Prostate gland (tissue), 2 donors: ENCODE results near the gene EBF3. TPM values are rescaled to one million over a fixed set of nuclear protein-coding genes. Genes with fewer than 3 reads are reported as not detected.

Experiments
- DNase-seq: peaks from one replicate; pipeline ENCODE4 v3.0.0-alpha.2; 2019; ENCODE audit warnings: low spot score
- H3K27ac ChIP-seq, 2 donors: fragments of 200-600 bp; sonication (generic); 2 replicates each; pipeline ENCODE4 v1.5.1; 2017 to 2019
- H3K27me3 ChIP-seq: fragments of 200-600 bp; sonication (generic); replicated peaks from 2 replicates; pipeline ENCODE4 v1.5.1; 2019; ENCODE audit not compliant: insufficient read depth
- H3K36me3 ChIP-seq, 2 donors: fragments of 200-600 bp; sonication (generic); 1 replicate in 1 of 2; 2 replicates in 1 of 2; pipeline versions ENCODE4 v1.5.1 to v1.8.1; 2017 to 2019
- H3K4me1 ChIP-seq: fragments of 200-600 bp; sonication (generic); replicated peaks from 2 replicates; pipeline ENCODE4 v1.5.1; 2019
- H3K4me3 ChIP-seq, 2 donors: fragments of 200-600 bp; sonication (generic); 2 replicates each; pipeline ENCODE4 v1.5.1; 2017 to 2019
- H3K9me3 ChIP-seq: fragments of 200-600 bp; sonication (generic); 2 replicates; pipeline ENCODE4 v1.5.1; 2017
- POLR2A ChIP-seq: fragments of 450-650 bp; IDR thresholded peaks from one replicate; pipeline ENCODE4 v1.6.1; 2016; ENCODE audit warnings: antibody characterized with exemption, mild to moderate bottlenecking
- POLR2AphosphoS5 ChIP-seq: sonication (generic); formaldehyde crosslinking; IDR thresholded peaks from one replicate; pipeline ENCODE4 v1.6.1; 2017; ENCODE audit warnings: antibody characterized with exemption
- WGBS: methylation state at CpG from one replicate; pipeline ENCODE4 v1.1.5; 2018; 5-methylcytosine and 5-hydroxymethylcytosine counted together
- intact Hi-C: fragments of 100-400 bp; cut with DNase I; formaldehyde crosslinking; loops from one replicate; pipeline ENCODE4 v1.14.2; 2022
- total RNA-seq, 2 donors: library from RNA; depleted of rRNA; stranded (reverse); fragments of >200 nt; gene quantifications; one replicate each; pipeline ENCODE4 v1.1.0, GENCODE V29; 2016
- TF ChIP-seq, protein P1 (sequence below), 4 experiments: fragments of 200-600 bp in 2 of 4; fragments of 450-650 bp in 2 of 4; sonication (generic) in 2 of 4; IDR thresholded peaks; 1 replicate in 3 of 4; 2 replicates in 1 of 4; pipeline ENCODE4 v1.5.1; 2016 to 2019; ENCODE audit warnings: antibody characterized with exemption in 4 of 4, mild to moderate bottlenecking in 2 of 4, moderate library complexity in 2 of 4

Gene EBF3
- total RNA-seq, 2 donors from 2014 or later: 1.5 to 7.8 TPM

DNA sequence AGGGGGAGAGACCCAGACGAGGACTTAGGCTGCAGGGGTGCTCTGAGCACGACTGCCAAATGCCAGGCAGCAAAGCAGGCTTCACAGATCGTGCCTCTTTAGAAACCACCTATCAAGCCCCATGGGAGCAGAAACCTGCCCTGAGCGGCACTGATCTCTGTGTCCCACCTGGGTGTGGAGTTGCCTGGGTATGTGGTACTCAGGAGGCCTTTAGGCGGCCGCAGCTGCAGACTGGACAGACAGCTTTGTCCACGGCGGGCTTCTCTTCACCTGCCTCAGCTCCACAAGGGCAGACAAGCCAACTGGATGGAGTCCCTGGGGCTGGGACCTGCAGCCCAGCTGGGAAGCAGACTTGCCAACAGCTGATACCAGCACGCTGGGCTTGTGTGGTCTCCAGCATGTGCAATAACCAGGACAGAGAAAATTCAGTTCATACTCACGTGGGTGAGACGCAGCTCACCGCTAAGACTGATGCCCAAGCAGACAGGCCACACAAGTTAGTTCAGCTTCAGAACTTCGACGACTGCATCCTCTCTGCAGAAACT, 163.2 kb downstream of the EBF3 start:
- TF ChIP-seq POLR2A: no peak
- TF ChIP-seq POLR2AphosphoS5: no peak
- TF ChIP-seq, protein P1, sequence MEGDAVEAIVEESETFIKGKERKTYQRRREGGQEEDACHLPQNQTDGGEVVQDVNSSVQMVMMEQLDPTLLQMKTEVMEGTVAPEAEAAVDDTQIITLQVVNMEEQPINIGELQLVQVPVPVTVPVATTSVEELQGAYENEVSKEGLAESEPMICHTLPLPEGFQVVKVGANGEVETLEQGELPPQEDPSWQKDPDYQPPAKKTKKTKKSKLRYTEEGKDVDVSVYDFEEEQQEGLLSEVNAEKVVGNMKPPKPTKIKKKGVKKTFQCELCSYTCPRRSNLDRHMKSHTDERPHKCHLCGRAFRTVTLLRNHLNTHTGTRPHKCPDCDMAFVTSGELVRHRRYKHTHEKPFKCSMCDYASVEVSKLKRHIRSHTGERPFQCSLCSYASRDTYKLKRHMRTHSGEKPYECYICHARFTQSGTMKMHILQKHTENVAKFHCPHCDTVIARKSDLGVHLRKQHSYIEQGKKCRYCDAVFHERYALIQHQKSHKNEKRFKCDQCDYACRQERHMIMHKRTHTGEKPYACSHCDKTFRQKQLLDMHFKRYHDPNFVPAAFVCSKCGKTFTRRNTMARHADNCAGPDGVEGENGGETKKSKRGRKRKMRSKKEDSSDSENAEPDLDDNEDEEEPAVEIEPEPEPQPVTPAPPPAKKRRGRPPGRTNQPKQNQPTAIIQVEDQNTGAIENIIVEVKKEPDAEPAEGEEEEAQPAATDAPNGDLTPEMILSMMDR (IDR thresholded peaks at IDR 0.05): no peak
- WGBS: 66% methylated on average over 14 of the region's 14 CpGs
- DNase-seq: no peak
- Histone ChIP-seq H3K4me1 (no peaks in the 10 kb centered on the region), H3K36me3 (no peaks in the 10 kb centered on the region), H3K9me3 (no peaks in the 10 kb centered on the region), H3K4me3 (no peak overlapping the region), H3K27ac (no peak overlapping the region), H3K27me3 (no peaks in the 10 kb centered on the region)
- intact Hi-C loops: no loop called here

DNA sequence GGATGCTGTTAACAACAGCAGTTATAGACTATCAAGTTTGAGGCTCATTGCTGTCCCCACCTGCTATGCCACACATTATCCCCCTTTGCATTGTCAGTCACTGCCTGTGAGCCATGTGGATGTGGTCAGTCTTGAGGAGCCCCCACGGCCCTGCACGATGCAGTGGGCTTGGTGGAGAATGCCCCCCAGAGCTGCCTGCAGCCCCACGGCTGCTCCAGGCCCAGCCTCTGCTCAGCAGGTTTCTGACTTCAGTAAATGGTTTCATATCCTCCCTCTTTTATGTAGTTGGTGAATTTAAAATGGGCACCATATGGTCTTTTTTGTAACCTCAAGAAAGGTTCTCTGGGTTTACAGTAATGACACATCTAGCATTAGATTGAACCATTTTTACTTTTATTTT, 164.1 kb downstream of the EBF3 start:
- Histone ChIP-seq H3K4me1 (no peaks in the 10 kb centered on the region), H3K27me3 (no peaks in the 10 kb centered on the region), H3K36me3 (no peaks in the 10 kb centered on the region), H3K9me3 (no peaks in the 10 kb centered on the region), H3K27ac (no peak overlapping the region), H3K4me3 (no peak overlapping the region)
- TF ChIP-seq, protein P1 (IDR thresholded peaks at IDR 0.05): no peak
- TF ChIP-seq POLR2A: no peak
- TF ChIP-seq POLR2AphosphoS5: no peak
- intact Hi-C loops: no loop called here
- DNase-seq: no peak
- 69% methylated on average over 3 of the region's 3 CpGs for WGBS

DNA sequence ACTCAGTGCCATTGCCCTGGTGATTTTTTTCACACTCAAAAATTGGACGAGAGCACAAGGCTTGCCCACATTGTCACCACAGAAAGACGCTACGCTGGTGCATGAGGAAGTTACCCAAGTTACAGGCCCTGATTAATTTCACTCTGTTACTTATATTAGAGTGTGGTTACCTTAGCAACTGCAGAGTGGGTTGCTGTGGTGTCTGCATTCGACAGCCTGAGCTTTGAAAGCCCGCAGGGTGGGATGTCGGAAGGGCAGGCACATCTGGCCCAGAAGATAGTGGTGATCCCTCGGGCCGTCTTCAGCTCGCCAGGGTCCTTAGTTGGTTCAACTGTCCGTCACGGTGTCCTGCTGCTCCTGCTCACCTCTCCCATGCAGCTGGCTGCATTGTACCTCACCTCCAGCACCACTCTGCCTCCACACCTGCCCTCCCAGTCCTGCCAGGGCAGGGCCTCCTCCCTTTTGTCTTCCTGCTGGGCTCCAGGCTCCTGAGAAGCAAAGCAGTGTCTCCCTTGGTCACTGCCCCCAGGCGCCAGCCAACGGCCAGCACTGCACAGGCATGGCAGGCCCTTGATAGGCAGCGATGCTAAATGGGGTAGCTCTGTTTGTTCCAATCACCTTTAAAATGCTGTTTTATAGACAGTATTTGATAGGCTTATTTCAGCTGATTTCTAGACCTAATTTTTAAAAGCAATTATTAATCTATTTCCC, 167.2 kb downstream of the EBF3 start:
- TF ChIP-seq POLR2A (no peak), POLR2AphosphoS5 (no peak)
- TF ChIP-seq, protein P1 (IDR thresholded peaks at IDR 0.05): no peak
- Histone ChIP-seq H3K27me3 (no peaks in the 10 kb centered on the region), H3K4me3 (no peak overlapping the region), H3K36me3 (no peaks in the 10 kb centered on the region), H3K27ac (no peak overlapping the region), H3K4me1 (no peaks in the 10 kb centered on the region), H3K9me3 (no peaks in the 10 kb centered on the region)
- 80% methylated on average over 14 of the region's 14 CpGs for WGBS
- no peak for DNase-seq
- intact Hi-C loops: no loop called here

DNA sequence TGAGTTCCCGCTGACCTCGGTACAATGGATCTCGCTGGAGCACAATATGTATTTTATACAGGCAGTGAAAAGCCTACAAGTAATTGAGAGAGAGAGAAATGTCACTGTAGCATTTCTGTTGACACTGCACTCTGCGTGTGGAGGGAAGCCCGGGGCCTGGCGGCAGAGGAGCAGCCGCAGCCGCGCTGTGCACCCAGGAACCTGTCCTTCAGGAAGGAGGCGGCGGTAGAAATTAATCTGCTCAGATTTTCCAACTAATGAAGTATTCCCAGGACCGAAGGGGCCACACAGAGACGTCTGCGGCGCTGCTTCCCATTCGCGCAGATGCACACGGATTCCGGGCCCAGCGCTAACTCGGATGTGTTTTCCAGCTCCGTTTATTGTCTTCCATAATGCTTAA, 170.1 kb downstream of the EBF3 start:
- intact Hi-C loops: no loop called here
- WGBS: 98% methylated on average over 22 of the region's 22 CpGs
- Histone ChIP-seq H3K4me1 (no peaks in the 10 kb centered on the region), H3K27me3 (no peaks in the 10 kb centered on the region), H3K36me3 (no peaks in the 10 kb centered on the region), H3K4me3 (no peak overlapping the region), H3K27ac (no peak overlapping the region), H3K9me3 (no peaks in the 10 kb centered on the region)
- TF ChIP-seq POLR2A: no peak
- TF ChIP-seq, protein P1 (IDR thresholded peaks at IDR 0.05): no peak
- TF ChIP-seq POLR2AphosphoS5: no peak
- DNase-seq: no peak

DNA sequence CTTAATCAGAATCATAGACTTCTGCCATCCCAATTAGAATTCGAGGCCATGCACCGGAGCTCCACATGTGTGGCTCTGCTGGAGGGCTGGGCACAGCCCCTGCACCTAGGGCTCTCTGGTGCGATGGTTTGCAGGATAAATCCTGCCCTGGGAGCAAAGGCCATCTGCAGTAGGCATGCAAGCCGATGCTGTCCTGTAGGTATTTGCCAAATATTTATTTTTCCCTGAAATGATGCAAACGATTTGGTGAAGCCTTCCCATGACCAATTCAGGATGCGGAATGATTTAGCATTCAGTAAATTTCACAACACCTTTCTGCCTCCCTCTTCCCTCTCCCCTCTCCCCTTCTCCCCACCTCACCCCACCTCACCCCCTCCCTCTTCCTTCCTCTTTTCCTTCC, 170.6 kb downstream of the EBF3 start:
- Histone ChIP-seq H3K4me1 (no peaks in the 10 kb centered on the region), H3K9me3 (no peaks in the 10 kb centered on the region), H3K27ac (no peak overlapping the region), H3K36me3 (no peaks in the 10 kb centered on the region), H3K4me3 (no peak overlapping the region), H3K27me3 (no peaks in the 10 kb centered on the region)
- 82% methylated on average over 6 of the region's 6 CpGs for WGBS
- intact Hi-C loops: no loop called here
- no peak for DNase-seq
- TF ChIP-seq, protein P1 (IDR thresholded peaks at IDR 0.05): no peak
- TF ChIP-seq POLR2A (no peak), POLR2AphosphoS5 (no peak)
